HG02938 (cell line): ENCODE data around the gene WDR37.
"Not testable (repeated sequence)": the region's sequence is repeated elsewhere in the genome, so short reads cannot be mapped to it uniquely, and the experiment has no call there.

Source experiments
- ATAC-seq: cut with Tn5 transposase; IDR thresholded peaks from one replicate; pipeline ENCODE4 v1.9.1; 2021; ENCODE audit warnings: mild to moderate bottlenecking, moderate library complexity; ENCODE audit not compliant: unreplicated experiment

WDR37 gene

DNA sequence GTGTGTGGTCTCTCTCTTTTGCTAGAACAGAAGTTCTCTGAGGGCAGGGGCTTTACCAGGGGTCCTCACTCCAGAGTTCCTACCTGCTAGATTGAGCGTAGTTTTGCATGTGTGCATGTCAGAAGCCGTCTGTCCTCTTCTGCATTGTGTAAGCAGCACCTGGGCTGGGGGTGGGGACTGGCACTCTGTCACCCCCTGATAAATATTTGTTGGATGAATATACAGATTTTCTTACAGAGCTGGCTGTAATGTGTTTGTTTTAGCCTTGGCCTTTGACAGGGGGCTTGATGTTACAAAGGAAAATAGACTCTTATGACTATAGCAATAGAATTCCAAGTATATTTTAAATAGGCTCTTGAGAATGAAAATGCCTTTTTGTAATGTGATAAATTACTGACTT, 46.6 kb downstream of the WDR37 start:
- ATAC-seq: no peak

DNA sequence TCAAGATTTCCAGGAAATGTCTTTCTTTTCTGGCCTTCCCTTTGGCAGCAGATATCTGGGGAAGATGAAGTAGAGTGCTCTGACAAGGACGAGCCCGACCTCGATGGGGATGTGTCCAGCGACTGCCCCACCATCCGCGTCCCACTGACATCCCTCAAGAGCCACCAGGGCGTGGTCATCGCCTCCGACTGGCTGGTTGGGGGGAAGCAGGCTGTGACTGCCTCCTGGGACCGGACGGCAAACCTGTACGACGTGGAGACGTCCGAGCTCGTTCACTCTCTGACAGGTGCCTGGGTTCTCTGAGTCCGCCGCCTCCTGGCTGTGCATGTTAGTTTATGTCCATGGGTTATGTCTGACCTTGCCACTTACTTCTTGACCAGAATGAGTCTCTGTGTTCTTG, 47.4 kb downstream of the WDR37 start:
- ATAC-seq: no peak

- ATAC-seq: no peak
These were observed 48.8 kb downstream of the WDR37 start for GRCh38 chr10:1104971-1105370.

DNA sequence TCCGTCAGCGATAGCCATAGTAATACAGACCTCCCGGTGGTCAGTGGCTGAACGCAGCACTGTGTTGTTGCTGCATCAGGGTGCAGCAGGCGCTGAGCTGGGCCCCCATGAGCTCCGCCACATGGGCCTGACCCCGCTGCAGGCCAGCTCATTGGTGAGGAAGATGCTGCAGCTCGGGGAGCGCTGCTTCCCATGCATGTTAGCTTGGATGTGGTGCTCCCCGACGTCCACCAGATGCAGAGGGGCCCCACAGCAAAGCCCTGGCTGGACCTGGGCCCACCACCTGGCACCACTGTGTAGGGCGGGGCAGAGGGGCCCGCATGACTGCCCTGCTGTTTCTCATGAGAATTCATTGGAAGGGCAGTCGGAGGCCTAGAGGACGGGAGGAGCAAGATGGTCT, 50.8 kb downstream of the WDR37 start:
- no peak for ATAC-seq

DNA sequence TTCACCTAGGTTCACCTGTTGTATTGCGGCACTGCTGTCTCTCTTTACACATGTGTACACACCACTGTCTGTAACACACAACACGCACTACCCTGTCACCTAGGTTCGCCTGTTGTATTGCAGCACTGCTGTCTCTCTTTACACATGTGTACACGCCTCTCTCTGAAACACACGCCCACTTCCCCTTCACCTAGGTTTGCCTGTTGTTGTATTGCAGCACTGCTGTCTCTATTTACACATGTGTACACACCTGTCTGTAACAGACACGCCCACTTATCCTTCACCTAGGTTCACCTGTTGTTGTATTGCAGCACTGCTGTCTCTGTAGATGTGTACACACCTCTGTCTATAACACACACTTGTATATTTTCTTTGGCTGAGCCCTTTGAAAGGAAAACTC, 51.5 kb downstream of the WDR37 start:
- no peak for ATAC-seq

DNA sequence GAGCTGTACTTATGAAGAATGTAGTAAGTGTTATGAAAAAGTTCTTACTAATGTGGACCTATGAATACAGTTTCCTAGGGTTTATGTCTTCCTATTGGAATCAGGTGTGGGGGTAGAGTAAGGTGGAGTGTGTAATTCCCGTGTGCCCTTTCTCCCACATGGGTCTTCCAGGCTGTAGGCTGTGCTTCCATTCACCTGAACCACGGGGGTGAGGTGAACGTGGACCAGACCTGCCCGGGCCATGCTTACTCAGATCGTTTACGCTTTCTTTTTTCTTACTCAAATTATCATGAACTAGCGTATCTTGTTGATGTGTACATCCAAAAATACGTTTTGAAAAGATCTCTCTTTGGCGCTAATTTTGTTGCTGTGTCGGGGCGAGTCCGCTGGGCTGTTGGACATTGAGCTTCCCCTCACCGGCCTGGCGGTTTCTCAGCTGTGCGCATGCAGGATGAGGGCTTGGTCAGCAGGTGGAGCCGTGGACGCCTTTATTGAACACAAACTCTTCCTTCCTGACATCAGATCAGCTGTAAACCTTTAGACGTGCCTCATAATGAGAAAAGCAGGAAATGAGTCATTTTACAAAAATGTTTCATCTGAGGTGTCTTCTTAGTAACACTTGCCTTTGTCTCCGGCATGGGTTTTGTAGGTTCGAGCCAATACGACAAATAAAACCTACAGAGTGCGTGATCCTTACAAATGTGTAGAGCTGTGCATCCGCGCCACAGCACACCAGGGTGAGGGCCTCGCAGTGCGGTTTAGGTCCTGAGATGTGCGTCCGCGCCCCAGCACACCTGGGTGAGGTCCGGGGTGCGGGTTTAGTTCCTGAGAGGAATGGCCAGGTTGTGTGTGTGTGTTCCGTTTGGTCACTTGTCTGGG, 53.8 kb downstream of the WDR37 start:
- ATAC-seq: peak; percentile 92

DNA sequence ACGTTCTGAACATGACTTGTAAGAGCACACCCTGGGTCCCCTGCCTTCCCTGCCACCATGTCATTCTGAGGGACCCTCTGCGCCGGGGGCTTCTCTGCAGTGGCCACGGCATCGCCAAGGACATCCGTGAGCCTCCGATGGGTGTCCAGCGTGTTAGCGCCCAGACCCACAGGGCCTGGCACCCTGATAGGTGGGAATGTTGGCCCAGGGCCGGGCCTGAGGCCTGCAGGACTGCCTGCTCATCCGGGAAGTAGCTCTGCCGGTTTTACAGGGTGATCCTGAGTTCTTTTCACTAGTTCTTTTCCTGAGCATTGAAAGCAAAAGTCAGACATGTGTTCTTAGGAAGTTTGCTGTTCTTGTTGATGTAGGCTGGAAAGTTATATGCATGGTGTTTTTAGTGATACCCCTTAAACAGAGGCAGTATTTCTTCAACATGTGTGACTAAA, 54.5 kb downstream of the WDR37 start:
- ATAC-seq: no peak

- ATAC-seq: no peak
These were observed 58.1 kb downstream of the WDR37 start for GRCh38 chr10:1114315-1114714.

- no peak for ATAC-seq
These were observed 58.8 kb downstream of the WDR37 start for GRCh38 chr10:1114719-1115606.

DNA sequence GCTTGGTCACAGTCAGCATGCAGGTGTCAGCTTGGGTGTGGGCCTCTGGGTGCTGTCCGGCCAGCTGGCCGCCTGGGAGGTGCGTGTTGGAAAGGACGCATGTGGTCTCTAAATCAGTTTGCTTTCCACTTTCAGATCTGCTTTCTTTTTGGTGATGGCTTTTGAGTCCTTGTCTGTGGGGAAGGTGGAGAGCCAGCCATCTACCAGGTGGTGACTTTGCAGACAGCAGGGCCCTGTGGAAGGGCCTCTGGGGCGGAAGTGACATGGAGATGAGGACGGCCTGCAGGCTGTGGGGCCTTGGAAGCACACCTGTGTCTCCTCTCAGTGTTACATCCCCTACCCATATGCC, 59.4 kb downstream of the WDR37 start:
- ATAC-seq: no peak

- ATAC-seq: no peak
These were observed 59.9 kb downstream of the WDR37 start for GRCh38 chr10:1116051-1116450.

- ATAC-seq: no peak
These were observed 60.6 kb downstream of the WDR37 start for GRCh38 chr10:1116696-1117280.

GRCh38 chr10:1117651-1118050, 61.5 kb downstream of the WDR37 start:
- no peak for ATAC-seq

DNA sequence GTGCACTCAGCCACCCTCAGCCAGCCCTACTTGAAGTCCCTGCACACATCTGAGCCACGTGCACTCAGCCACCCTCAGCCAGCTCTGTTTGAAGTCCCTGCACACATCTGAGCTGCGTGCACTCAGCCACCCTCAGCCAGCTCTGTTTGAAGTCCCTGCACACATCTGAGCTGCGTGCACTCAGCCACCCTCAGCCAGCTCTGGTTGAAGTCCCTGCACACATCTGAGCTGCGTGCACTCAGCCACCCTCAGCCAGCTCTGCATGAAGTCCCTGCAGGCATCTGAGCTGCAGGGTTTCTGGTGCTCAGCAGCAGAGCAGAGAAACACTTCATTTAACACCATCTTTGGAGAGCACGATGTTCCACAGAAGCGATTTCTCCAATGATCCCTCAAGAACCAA, 62.1 kb downstream of the WDR37 start:
- ATAC-seq: not testable (repeated sequence)

DNA sequence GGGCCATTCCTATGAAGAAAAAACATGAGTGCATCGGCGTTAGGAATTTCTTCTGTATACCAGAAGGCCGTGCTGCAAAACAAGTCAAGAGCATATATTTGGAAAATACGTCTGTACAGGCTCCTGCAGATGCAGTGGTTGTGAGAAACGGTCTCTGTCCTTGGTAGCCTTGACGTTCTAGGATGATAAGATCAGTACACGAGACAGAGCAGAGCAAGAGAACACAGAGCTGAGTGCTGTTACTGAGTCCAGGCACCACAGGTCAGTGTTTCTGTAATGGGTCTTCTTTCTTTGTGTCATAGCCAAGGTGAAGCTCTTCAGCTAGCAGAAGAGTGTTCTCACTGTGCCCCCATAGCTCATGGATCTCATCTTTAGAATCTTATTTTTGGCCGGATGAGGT, 62.8 kb downstream of the WDR37 start:
- no peak for ATAC-seq

GRCh38 chr10:1119501-1119900, 63.3 kb downstream of the WDR37 start:
- ATAC-seq: no peak

DNA sequence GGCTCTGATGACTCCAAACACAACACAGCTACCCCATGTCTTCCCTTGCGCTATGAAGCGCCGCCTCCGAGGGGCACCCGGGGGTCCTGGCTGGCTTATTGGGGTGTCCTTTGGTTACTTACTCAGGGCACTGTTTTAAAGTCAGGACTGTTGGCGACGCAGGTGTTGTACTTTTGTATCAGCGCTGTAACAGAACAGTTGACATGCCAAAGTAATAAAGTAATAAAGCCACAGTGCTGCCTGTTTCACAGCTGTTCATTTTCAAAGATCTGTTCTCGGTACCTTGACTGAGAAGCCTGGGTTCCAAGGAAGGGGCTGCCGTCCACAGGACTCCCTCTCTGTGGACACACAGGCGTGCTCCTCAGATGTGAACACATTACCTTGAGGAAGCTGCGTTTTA, 64.1 kb downstream of the WDR37 start:
- ATAC-seq: no peak

- no peak for ATAC-seq
These were observed 64.6 kb downstream of the WDR37 start for GRCh38 chr10:1120801-1121211.

DNA sequence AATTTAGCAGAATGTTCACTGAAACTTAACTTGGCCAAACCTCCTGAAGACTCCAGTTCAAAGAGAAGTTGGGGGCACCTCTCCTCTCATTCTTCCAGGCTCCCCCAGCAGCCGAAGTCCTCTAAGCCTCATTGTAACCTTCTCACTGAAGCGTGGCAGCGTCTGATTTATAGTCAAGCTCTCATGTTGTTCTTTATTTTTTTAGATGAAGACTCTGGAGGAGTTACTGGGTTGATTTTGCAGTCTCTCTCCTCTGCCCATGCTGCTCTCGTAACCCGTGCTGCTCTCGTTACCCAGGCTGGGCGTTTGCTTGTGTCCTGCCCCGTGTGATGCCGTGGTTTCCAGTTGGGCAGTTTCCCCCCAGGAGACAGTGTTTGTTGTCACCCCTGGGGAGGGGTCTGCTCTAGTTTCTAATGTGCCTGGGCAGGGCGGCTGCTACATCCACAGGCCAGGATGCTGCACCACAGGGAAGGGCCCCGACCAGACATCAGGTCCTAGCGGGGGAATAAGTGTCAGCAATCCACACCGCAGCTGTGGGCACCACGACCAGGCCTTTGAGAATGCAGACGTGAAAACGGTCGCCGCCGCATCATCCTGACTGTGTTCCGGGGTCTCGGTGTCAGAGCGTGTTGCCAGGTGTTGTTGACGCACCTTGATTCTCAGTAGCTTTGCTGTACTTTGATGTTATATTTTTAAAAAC, 65.2 kb downstream of the WDR37 start:
- ATAC-seq: no peak

- no peak for ATAC-seq
These were observed 66.2 kb downstream of the WDR37 start for GRCh38 chr10:1122349-1122748.

DNA sequence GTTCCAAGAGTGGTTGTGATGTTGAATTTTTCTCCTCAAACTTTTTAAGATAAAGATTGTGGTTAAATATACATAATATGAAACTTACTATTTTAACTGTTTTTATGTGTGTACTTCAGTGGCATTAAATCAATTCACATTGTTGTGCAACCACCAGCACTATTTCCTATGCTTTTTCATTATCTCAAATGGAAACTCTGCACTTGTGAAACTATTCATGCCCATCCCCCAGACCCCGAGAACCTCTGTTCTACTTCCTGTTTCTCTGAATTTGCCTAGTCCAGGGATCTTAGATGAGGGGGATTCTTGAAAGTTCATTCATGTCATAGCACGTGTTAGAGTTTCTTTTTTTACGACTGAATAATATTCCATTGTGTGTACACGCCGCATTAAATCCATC, 67.0 kb downstream of the WDR37 start:
- no peak for ATAC-seq
